H1 (cell line): ENCODE measurements around the gene CTSW. TPM values are rescaled to one million over a fixed set of nuclear protein-coding genes. Genes with fewer than 3 reads are reported as not detected.

Experiments
- CTCF ChIA-PET: fragments of 300-600 bp; sonication (Branson Sonifier 250); formaldehyde crosslinking; loops from one replicate; lab custom pipeline; 2021; ENCODE audit not compliant: partially characterized antibody; lab: Charles Lee
- POLR2A ChIA-PET: fragments of 300-600 bp; sonication (Branson Sonifier 250); formaldehyde crosslinking; loops from one replicate; lab custom pipeline; 2021; ENCODE audit warnings: inconsistent platforms; ENCODE audit not compliant: partially characterized antibody; lab: Charles Lee
- DNase-seq, 2 experiments: peaks; one replicate each; pipeline versions ENCODE4 v3.0.0 to v3.0.0-alpha.2; 2010 to 2022; ENCODE audit warnings: low spot score in 2 of 2, low read depth in 1 of 2, mixed read lengths in 1 of 2
- FAIRE-seq: peaks from 2 replicates; lab custom pipeline; 2011; peaks lifted over from hg19 to GRCh38; lab: Jason Lieb, UNC
- H2AFZ ChIP-seq: 2 replicates; pipeline ENCODE4 v1.8.1; 2012; ENCODE audit warnings: low read length, inconsistent platforms
- H2AK5ac ChIP-seq: 2 replicates; pipeline ENCODE4 v1.6.1; 2013; ENCODE audit warnings: low read depth, low read length
- H2BK120ac ChIP-seq: replicated peaks from 2 replicates; pipeline ENCODE3; 2013; ENCODE audit warnings: low read depth, low read length, inconsistent platforms
- H2BK12ac ChIP-seq: 2 replicates; pipeline ENCODE4 v1.6.1; 2013; ENCODE audit warnings: low read depth, low read length
- H2BK15ac ChIP-seq: 2 replicates; pipeline ENCODE4 v1.6.1; 2013; ENCODE audit warnings: low read length
- H2BK20ac ChIP-seq: 2 replicates; pipeline ENCODE4 v1.6.1; 2013; ENCODE audit warnings: low read length
- H2BK5ac ChIP-seq: 2 replicates; pipeline ENCODE4 v1.6.1; 2013; ENCODE audit warnings: low read depth, low read length
- H3K14ac ChIP-seq: 2 replicates; pipeline ENCODE4 v1.6.1; 2013; ENCODE audit warnings: inconsistent platforms; ENCODE audit not compliant: insufficient read length
- H3K18ac ChIP-seq: 2 replicates; pipeline ENCODE4 v1.6.1; 2013; ENCODE audit warnings: low read length; ENCODE audit errors: extremely low read depth
- H3K23ac ChIP-seq: 2 replicates; pipeline ENCODE4 v1.6.1; 2013; ENCODE audit warnings: inconsistent platforms; ENCODE audit not compliant: insufficient read length
- H3K23me2 ChIP-seq: 2 replicates; pipeline ENCODE4 v1.6.1; 2013; ENCODE audit warnings: low read depth, low read length
- H3K27ac ChIP-seq: 2 replicates; pipeline ENCODE4 v1.6.1; 2011; ENCODE audit warnings: low read depth, low read length, inconsistent platforms
- H3K27me3 ChIP-seq, 4 experiments: replicated peaks in 1 of 4; 1 replicate in 1 of 4; 2 replicates in 3 of 4; pipeline versions ENCODE4 v1.6.1 to v1.8.1; 2011 to 2013; ENCODE audit warnings: low read length in 3 of 4, mild to moderate bottlenecking in 3 of 4, inconsistent platforms in 2 of 4, mixed read lengths in 2 of 4, moderate library complexity in 1 of 4; ENCODE audit not compliant: control insufficient read depth in 3 of 4, insufficient read depth in 3 of 4; ENCODE audit errors: extremely low read depth in 1 of 4
- H3K36me3 ChIP-seq, 4 experiments: 2 replicates each; pipeline versions ENCODE4 v1.6.1 to v1.8.1; 2011 to 2013; ENCODE audit warnings: mild to moderate bottlenecking in 4 of 4, low read length in 3 of 4, moderate library complexity in 2 of 4, control low read depth in 1 of 4, inconsistent platforms in 1 of 4; ENCODE audit not compliant: insufficient read depth in 4 of 4, control insufficient read depth in 2 of 4
- H3K4ac ChIP-seq: replicated peaks from 2 replicates; pipeline ENCODE3; 2013; ENCODE audit warnings: low read length, low read depth, mixed read lengths, inconsistent platforms; ENCODE audit not compliant: insufficient read length
- H3K4me1 ChIP-seq, 4 experiments: replicated peaks in 1 of 4; 1 replicate in 1 of 4; 2 replicates in 3 of 4; pipeline versions ENCODE4 v1.6.1 to v1.8.1; 2011 to 2013; ENCODE audit warnings: low read length in 3 of 4, inconsistent platforms in 2 of 4, mixed read lengths in 1 of 4; ENCODE audit not compliant: insufficient read depth in 4 of 4, control insufficient read depth in 3 of 4
- H3K4me2 ChIP-seq, 2 experiments: 2 replicates each; pipeline versions ENCODE4 v1.6.1 to v1.8.1; 2011 to 2013; ENCODE audit warnings: low read depth in 2 of 2, low read length in 2 of 2, control low read depth in 1 of 2, inconsistent platforms in 1 of 2, mild to moderate bottlenecking in 1 of 2; ENCODE audit not compliant: insufficient read depth in 1 of 2
- H3K4me3 ChIP-seq, 4 experiments: fragments of 200-600, 300-600 bp in 1 of 4; sonication (generic), shearing (Covaris generic), sonication (Bioruptor Twin) in 1 of 4; 2 replicates each; pipeline versions ENCODE4 v1.5.1 to v1.8.1; 2011 to 2016; ENCODE audit warnings: low read length in 4 of 4, low read depth in 3 of 4, control low read depth in 2 of 4, inconsistent platforms in 2 of 4, mild to moderate bottlenecking in 2 of 4, mixed read lengths in 1 of 4, moderate library complexity in 1 of 4; ENCODE audit not compliant: insufficient read depth in 2 of 4; ENCODE audit errors: extremely low read depth in 1 of 4
- H3K56ac ChIP-seq: replicated peaks from 2 replicates; pipeline ENCODE3; 2013; ENCODE audit warnings: low read depth, mild to moderate bottlenecking, mixed read lengths, low read length, inconsistent platforms; ENCODE audit not compliant: insufficient read length
- H3K79me1 ChIP-seq: 2 replicates; pipeline ENCODE4 v1.6.1; 2013; ENCODE audit warnings: low read depth, low read length, control low read depth
- H3K79me2 ChIP-seq, 2 experiments: 2 replicates each; pipeline versions ENCODE4 v1.6.1 to v1.8.1; 2012 to 2013; ENCODE audit warnings: low read length in 2 of 2, mild to moderate bottlenecking in 2 of 2, inconsistent platforms in 1 of 2; ENCODE audit not compliant: insufficient read depth in 2 of 2, control insufficient read depth in 1 of 2
- H3K9ac ChIP-seq, 4 experiments: replicated peaks in 1 of 4; 1 replicate in 1 of 4; 2 replicates in 3 of 4; pipeline versions ENCODE4 v1.6.1 to v1.8.1; 2011 to 2013; ENCODE audit warnings: low read depth in 3 of 4, low read length in 3 of 4, control low read depth in 2 of 4, mild to moderate bottlenecking in 2 of 4, moderate library complexity in 2 of 4, inconsistent platforms in 1 of 4; ENCODE audit errors: extremely low read depth in 1 of 4
- H3K9me3 ChIP-seq, 2 experiments: 2 replicates each; pipeline versions ENCODE4 v1.6.1 to v1.8.1; 2012 to 2013; ENCODE audit warnings: mild to moderate bottlenecking in 2 of 2, moderate library complexity in 2 of 2, control low read depth in 1 of 2, inconsistent platforms in 1 of 2, low read depth in 1 of 2, low read length in 1 of 2, mixed read lengths in 1 of 2; ENCODE audit not compliant: insufficient read depth in 2 of 2
- H4K20me1 ChIP-seq, 2 experiments: replicated peaks in 1 of 2; 2 replicates each; pipeline versions ENCODE3 to v1.8.1; 2011 to 2013; ENCODE audit warnings: inconsistent platforms in 2 of 2, low read length in 2 of 2, mild to moderate bottlenecking in 1 of 2; ENCODE audit not compliant: insufficient read depth in 2 of 2, control insufficient read depth in 1 of 2
- H4K5ac ChIP-seq: 2 replicates; pipeline ENCODE4 v1.6.1; 2013; ENCODE audit warnings: low read length, low read depth, mixed read lengths, inconsistent platforms; ENCODE audit not compliant: insufficient read length
- H4K8ac ChIP-seq: 2 replicates; pipeline ENCODE4 v1.8.0; 2013; ENCODE audit warnings: mild to moderate bottlenecking, moderate library complexity, low read length, inconsistent platforms; ENCODE audit not compliant: insufficient read depth; ENCODE audit errors: extremely low read depth
- H4K91ac ChIP-seq: replicated peaks from 2 replicates; pipeline ENCODE3; 2013; ENCODE audit warnings: low read length, mixed read lengths, inconsistent platforms; ENCODE audit not compliant: insufficient read length
- EP300 ChIP-seq, 2 experiments: IDR thresholded peaks; 1 replicate in 1 of 2; 2 replicates in 1 of 2; pipeline ENCODE4 v1.6.1; 2011 to 2012; ENCODE audit warnings: low read depth in 2 of 2, low read length in 2 of 2, mild to moderate bottlenecking in 2 of 2, borderline replicate concordance in 1 of 2, inconsistent platforms in 1 of 2, moderate library complexity in 1 of 2
- POLR2A ChIP-seq, 2 experiments: IDR thresholded peaks; 1 replicate in 1 of 2; 2 replicates in 1 of 2; pipeline ENCODE4 v1.6.1; 2011; ENCODE audit warnings: low read depth in 2 of 2, low read length in 2 of 2, mild to moderate bottlenecking in 2 of 2; ENCODE audit errors: control extremely low read depth in 1 of 2
- RAD21 ChIP-seq, 2 experiments: IDR thresholded peaks in 1 of 2; conservative IDR thresholded peaks in 1 of 2; 2 replicates each; pipeline ENCODE4 v1.6.1; 2011; ENCODE audit warnings: low read depth in 2 of 2, low read length in 2 of 2, improper control_type of control experiment in 1 of 2, inconsistent platforms in 1 of 2, mild to moderate bottlenecking in 1 of 2, moderate library complexity in 1 of 2
- SUZ12 ChIP-seq: fragments of 200-600 bp; sonication (generic); IDR thresholded peaks from 2 replicates; pipeline ENCODE4 v1.6.1; 2012; ENCODE audit warnings: mild to moderate bottlenecking, inconsistent platforms, low read length, moderate library complexity, mixed read lengths
- WGBS, 2 experiments: shearing (Covaris generic) in 1 of 2; methylation state at CpG; one replicate each; pipeline versions ENCODE4 v1.1.6 to v1.1.7; 2013 to 2015; ENCODE audit warnings: low lambda C conversion rate in 2 of 2, mixed read lengths in 2 of 2, inconsistent platforms in 1 of 2, low coverage in 1 of 2, missing lambda C conversion rate in 1 of 2; ENCODE audit not compliant: insufficient replicate concordance in 2 of 2, insufficient coverage in 1 of 2, insufficient read length in 1 of 2; ENCODE audit errors: extremely low coverage in 1 of 2, missing lambda C conversion rate in 1 of 2; 5-methylcytosine and 5-hydroxymethylcytosine counted together
- polyA plus RNA-seq, 7 experiments: library from polyadenylated mRNA; depleted of rRNA in 3 of 7; stranded (reverse) in 5 of 7; unstranded in 2 of 7; fragments of >200 nt in 5 of 7; fragments of 200-250 nt in 2 of 7; gene quantifications; 1 replicate in 5 of 7; 2 replicates in 1 of 7; 4 replicates in 1 of 7; pipeline versions ENCODE4 v1.2.1 to v1.2.3, GENCODE V29; 2011 to 2013; ENCODE audit warnings: missing spikeins in 2 of 7, mixed read lengths in 2 of 7
- total RNA-seq: library from RNA; stranded (reverse); fragmentation: NEBNext Ultra II Directional; extraction: Animal tissue kit (Norgen Biotek cat#: 25700); gene quantifications from 2 replicates; pipeline ENCODE4 v1.2.1, GENCODE V29; 2021
- TF ChIP-seq, protein P1 (sequence below), 3 experiments: IDR thresholded peaks; 1 replicate in 2 of 3; 2 replicates in 1 of 3; pipeline versions ENCODE4 v1.5.1 to v1.6.1; 2011; ENCODE audit warnings: low read length in 3 of 3, mild to moderate bottlenecking in 3 of 3, inconsistent platforms in 2 of 3, low read depth in 1 of 3, moderate library complexity in 1 of 3; ENCODE audit not compliant: insufficient read depth in 1 of 3; ENCODE audit errors: control extremely low read depth in 1 of 3

Gene CTSW
- total and polyA plus RNA-seq, 2 of the 8 experiments (the other 6 are each of a cell fraction or from before 2014, with no cell fraction given): not detected

DNA sequence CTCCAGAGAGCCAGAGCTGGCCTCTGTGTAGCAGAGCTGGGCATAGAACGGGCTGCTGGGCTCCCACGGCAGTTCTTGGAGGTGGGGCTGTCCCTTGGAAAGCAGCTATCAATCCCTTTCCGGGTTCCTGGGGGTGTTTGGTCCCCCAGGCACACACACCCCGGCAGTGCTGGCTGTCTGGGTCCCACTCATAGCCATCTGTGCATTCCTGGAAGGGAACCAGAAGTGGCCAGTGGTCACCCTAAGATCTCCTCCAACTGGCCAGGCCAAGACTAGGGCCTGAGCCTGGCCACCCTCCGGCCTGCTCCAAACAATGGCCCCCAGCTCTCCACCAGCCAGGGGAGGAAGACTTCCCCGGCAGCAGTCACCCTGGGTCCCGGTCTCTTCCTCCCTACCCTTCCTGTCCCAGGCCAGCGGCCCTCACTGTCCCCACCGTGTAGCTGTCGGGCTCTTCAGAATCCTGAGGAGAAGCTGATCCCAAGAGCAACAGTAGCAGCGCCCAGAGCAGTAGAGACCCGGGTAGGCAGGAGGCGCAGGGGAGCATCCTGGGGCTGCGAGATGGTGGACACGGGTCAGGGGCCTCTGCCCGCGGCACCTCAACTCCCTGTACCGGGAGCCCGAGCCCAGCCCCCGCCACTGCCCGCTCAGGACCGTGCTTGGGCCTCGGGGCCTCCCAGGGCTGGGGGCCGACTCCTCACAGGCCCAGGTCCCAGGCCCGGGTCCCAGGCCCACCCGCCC, 7.7 kb upstream of the CTSW start:
- Histone ChIP-seq H3K27ac (no peak overlapping the region), H3K4ac (no peak overlapping the region), H2BK15ac (no peak overlapping the region), H3K23me2 (peaks cover 9% of the 10 kb centered on the region; the same call in 1 of the 2 replicates), H2AK5ac (peak overlapping the region; percentile 40; the same call in 1 of the 2 replicates), H3K4me1 (peaks cover 0 to 10% (median 3%) of the 10 kb centered on the region in 4 experiments; a peak in 5 of 7 replicates), H4K91ac (peak overlapping the region; percentile 65), H3K36me3 (no peaks in the 10 kb centered on the region), H2BK20ac (no peak overlapping the region), H4K20me1 (peaks cover 0 to 2% of the 10 kb centered on the region in 2 experiments), H3K56ac (no peak overlapping the region)
- 54% methylated on average over 15 of the region's 26 CpGs; no CpG with 5 or more reads in 1 of the 2 experiments for whole genome bisulfite sequencing, 2 experiments
- POLR2A ChIA-PET: interaction anchor here (0.8 to 39.7 kb wide), 4 partner anchors 3 to 46 kb away, joined by 3 to 1071 read pairs (median 538); partner anchors contain the start of genes CCDC85B, CFL1, CTSW and EFEMP2
- TF ChIP-seq RAD21 (IDR thresholded peaks at IDR 0.05 in 1 of 2, conservative IDR thresholded peaks at IDR 0.05 in 1 of 2; ENCODE audit: low read depth in 2 of 2, low read length in 2 of 2) (0 out of 4 replicates have a peak, but pooled peaks of 1 of the 2 experiments have one; percentile 3), EP300 (IDR thresholded peaks at IDR 0.05; ENCODE audit: borderline replicate concordance in 1 of 2, low read depth in 2 of 2, low read length in 2 of 2) (no peak), POLR2A (IDR thresholded peaks at IDR 0.05; ENCODE audit: control extremely low read depth in 1 of 2, low read depth in 2 of 2, low read length in 2 of 2) (no peak), SUZ12 (no peak)
- TF ChIP-seq, protein P1, sequence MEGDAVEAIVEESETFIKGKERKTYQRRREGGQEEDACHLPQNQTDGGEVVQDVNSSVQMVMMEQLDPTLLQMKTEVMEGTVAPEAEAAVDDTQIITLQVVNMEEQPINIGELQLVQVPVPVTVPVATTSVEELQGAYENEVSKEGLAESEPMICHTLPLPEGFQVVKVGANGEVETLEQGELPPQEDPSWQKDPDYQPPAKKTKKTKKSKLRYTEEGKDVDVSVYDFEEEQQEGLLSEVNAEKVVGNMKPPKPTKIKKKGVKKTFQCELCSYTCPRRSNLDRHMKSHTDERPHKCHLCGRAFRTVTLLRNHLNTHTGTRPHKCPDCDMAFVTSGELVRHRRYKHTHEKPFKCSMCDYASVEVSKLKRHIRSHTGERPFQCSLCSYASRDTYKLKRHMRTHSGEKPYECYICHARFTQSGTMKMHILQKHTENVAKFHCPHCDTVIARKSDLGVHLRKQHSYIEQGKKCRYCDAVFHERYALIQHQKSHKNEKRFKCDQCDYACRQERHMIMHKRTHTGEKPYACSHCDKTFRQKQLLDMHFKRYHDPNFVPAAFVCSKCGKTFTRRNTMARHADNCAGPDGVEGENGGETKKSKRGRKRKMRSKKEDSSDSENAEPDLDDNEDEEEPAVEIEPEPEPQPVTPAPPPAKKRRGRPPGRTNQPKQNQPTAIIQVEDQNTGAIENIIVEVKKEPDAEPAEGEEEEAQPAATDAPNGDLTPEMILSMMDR (IDR thresholded peaks at IDR 0.05; ENCODE audit: control extremely low read depth in 1 of 3, insufficient read depth in 1 of 3, low read depth in 1 of 3, low read length in 3 of 3): peak in 2 of 3 experiments; percentile 13; a peak in 2 of 4 replicates
- TF ChIP-seq, all 59 proteins: peak for 2
- H4K8ac ChIP-seq: 0 out of 2 replicates have a peak overlapping the region, but pooled peaks have one; percentile 11
- peak overlapping the region; percentile 83 to 84 for H3K4me2 ChIP-seq
- peak overlapping the region in 3 of 4 experiments; percentile 26 to 77 (median 49); a peak in 6 of 8 replicates for H3K4me3 ChIP-seq
- no peaks in the 10 kb centered on the region; the same call in 1 of the 2 replicates for H3K79me1 ChIP-seq
- H4K5ac ChIP-seq: no peak overlapping the region
- no peaks in the 10 kb centered on the region for H3K9me3 ChIP-seq
- CTCF ChIA-PET: interaction anchor here (0.6 to 8.9 kb wide), 19 partner anchors 8 to 190 kb away, joined by 3 to 210 read pairs (median 3); partner anchors contain the start of genes CCDC85B, CFL1, CTSW and FIBP
- no peak overlapping the region; the same call in 1 of the 2 replicates for H2AFZ ChIP-seq
- no peaks in the 10 kb centered on the region for H3K79me2 ChIP-seq
- no peak for FAIRE-seq
- no peak overlapping the region for H2BK5ac ChIP-seq
- no peak overlapping the region for H2BK12ac ChIP-seq
- H3K27me3 ChIP-seq: peaks cover 0 to 35% (median 15%) of the 10 kb centered on the region in 4 experiments; a peak in 4 of 7 replicates
- DNase-seq: peak in 1 of 2 experiments; percentile 70
- no peak overlapping the region for H2BK120ac ChIP-seq
- H3K23ac ChIP-seq: no peak overlapping the region
- no peak overlapping the region for H3K9ac ChIP-seq
- H3K14ac ChIP-seq: no peak overlapping the region
- no peak overlapping the region for H3K18ac ChIP-seq
